ENCODE data around the gene PLXDC2.

DNA sequence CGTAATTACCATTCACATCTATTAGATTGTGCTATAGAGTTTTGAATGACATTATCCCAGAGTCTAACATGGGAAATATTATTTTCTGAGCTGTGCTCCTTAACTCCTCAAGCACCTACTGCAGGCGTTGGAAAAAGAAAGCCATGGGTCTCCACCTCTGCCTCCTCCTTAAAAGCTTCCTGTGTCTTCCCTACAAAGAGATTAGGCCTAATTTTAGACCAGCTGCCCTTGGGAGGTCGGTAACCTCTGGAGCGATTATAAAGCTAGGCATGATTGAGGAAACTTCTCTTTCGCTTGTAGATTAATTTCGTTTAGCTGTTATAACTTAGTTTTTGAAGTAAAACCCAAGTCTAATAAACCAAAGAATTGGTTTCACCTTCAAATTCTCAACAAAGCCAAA lies 75.2 kb downstream of the PLXDC2 start:
- no peak for TF ChIP-seq POLR2A (IDR thresholded peaks at IDR 0.05; ENCODE audit: low read depth, low read length)
- TF ChIP-seq SPI1 (IDR thresholded peaks at IDR 0.05; ENCODE audit: low read depth, low read length): no peak
- TF ChIP-seq PAX5 (IDR thresholded peaks at IDR 0.05; ENCODE audit: insufficient read depth, low read length, severe bottlenecking): no peak
- TF ChIP-seq TAF1 (IDR thresholded peaks at IDR 0.05; ENCODE audit: low read depth, low read length): no peak
- no peak for TF ChIP-seq POLR2AphosphoS5 (IDR thresholded peaks at IDR 0.05; ENCODE audit: low read depth, low read length)
- no peak for TF ChIP-seq POU2F2 (IDR thresholded peaks at IDR 0.05; ENCODE audit: low read depth, low read length)
